Cardiac atrium fibroblast (primary cell): ENCODE measurements around the gene SMARCA2. TPM values are rescaled to one million over a fixed set of nuclear protein-coding genes. Genes with fewer than 3 reads are reported as not detected.

Experiments used
- total RNA-seq: library from RNA; depleted of rRNA; stranded (reverse); fragments of >200 nt; gene quantifications from 2 replicates; pipeline ENCODE4 v1.2.3, GENCODE V29; 2015

The SMARCA2 gene
- 34.7 and 44.8 TPM in 2 replicates for total RNA-seq

GRCh38 chr9:2014696-2015580, at the start of gene SMARCA2:
Gene SMARCA2 (plus strand): TSS chr9:2015347. CDS start chr9:2029023, 13,676 bp downstream.

